Measurements from ENCODE around the gene ALOX15B.

DNA sequence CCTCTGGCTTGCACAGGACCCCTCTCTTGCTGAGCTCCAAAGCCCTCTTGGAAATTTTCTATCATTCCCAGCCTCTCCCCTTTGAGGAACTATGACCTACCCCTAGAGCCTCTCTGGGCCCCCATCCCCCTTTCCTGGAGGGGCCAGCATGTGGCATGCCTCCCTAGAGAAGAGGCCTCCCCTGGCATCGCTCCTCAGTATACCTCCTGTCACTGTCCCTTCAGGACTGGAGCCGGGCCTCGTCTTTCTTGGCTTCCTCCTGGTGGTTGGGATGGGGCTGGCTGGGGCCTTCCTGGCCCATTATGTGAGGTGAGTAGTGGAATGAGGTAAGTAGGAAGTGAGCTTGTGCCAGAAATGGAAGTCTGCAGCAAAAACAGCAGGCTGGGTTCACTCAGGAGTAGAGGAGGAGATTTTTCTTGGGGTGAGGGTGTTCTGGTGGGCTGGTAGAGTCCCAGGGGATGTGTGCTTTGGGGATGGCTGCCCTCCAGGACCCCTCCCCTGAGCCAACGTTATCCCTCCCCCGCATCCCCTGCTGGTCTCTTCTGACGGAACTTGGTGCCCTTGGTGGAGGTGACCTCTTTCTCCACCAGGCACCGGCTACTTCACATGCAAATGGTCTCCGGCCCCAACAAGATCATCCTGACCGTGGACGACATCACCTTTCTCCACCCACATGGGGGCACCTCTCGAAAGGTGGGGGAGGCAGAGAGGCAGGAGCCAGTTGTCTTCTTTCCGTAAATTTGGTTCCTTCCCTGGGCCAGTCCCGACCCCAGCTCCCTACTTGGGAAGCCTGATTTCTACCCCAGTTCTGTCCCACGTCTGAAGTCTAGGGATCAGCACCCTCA lies 31.8 kb upstream of the ALOX15B start:
- TF ChIP-seq, protein P1, sequence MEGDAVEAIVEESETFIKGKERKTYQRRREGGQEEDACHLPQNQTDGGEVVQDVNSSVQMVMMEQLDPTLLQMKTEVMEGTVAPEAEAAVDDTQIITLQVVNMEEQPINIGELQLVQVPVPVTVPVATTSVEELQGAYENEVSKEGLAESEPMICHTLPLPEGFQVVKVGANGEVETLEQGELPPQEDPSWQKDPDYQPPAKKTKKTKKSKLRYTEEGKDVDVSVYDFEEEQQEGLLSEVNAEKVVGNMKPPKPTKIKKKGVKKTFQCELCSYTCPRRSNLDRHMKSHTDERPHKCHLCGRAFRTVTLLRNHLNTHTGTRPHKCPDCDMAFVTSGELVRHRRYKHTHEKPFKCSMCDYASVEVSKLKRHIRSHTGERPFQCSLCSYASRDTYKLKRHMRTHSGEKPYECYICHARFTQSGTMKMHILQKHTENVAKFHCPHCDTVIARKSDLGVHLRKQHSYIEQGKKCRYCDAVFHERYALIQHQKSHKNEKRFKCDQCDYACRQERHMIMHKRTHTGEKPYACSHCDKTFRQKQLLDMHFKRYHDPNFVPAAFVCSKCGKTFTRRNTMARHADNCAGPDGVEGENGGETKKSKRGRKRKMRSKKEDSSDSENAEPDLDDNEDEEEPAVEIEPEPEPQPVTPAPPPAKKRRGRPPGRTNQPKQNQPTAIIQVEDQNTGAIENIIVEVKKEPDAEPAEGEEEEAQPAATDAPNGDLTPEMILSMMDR (IDR thresholded peaks at IDR 0.05; ENCODE audit: insufficient read depth, low read length): no peak
- no peak for TF ChIP-seq SPI1 (IDR thresholded peaks at IDR 0.05; ENCODE audit: borderline replicate concordance, low read depth)
- TF ChIP-seq, protein P2, sequence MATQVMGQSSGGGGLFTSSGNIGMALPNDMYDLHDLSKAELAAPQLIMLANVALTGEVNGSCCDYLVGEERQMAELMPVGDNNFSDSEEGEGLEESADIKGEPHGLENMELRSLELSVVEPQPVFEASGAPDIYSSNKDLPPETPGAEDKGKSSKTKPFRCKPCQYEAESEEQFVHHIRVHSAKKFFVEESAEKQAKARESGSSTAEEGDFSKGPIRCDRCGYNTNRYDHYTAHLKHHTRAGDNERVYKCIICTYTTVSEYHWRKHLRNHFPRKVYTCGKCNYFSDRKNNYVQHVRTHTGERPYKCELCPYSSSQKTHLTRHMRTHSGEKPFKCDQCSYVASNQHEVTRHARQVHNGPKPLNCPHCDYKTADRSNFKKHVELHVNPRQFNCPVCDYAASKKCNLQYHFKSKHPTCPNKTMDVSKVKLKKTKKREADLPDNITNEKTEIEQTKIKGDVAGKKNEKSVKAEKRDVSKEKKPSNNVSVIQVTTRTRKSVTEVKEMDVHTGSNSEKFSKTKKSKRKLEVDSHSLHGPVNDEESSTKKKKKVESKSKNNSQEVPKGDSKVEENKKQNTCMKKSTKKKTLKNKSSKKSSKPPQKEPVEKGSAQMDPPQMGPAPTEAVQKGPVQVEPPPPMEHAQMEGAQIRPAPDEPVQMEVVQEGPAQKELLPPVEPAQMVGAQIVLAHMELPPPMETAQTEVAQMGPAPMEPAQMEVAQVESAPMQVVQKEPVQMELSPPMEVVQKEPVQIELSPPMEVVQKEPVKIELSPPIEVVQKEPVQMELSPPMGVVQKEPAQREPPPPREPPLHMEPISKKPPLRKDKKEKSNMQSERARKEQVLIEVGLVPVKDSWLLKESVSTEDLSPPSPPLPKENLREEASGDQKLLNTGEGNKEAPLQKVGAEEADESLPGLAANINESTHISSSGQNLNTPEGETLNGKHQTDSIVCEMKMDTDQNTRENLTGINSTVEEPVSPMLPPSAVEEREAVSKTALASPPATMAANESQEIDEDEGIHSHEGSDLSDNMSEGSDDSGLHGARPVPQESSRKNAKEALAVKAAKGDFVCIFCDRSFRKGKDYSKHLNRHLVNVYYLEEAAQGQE (IDR thresholded peaks at IDR 0.05; ENCODE audit: insufficient replicate concordance, low read depth): no peak
